ENCODE measurements around the gene ZFP69.

ZFP69 gene

DNA sequence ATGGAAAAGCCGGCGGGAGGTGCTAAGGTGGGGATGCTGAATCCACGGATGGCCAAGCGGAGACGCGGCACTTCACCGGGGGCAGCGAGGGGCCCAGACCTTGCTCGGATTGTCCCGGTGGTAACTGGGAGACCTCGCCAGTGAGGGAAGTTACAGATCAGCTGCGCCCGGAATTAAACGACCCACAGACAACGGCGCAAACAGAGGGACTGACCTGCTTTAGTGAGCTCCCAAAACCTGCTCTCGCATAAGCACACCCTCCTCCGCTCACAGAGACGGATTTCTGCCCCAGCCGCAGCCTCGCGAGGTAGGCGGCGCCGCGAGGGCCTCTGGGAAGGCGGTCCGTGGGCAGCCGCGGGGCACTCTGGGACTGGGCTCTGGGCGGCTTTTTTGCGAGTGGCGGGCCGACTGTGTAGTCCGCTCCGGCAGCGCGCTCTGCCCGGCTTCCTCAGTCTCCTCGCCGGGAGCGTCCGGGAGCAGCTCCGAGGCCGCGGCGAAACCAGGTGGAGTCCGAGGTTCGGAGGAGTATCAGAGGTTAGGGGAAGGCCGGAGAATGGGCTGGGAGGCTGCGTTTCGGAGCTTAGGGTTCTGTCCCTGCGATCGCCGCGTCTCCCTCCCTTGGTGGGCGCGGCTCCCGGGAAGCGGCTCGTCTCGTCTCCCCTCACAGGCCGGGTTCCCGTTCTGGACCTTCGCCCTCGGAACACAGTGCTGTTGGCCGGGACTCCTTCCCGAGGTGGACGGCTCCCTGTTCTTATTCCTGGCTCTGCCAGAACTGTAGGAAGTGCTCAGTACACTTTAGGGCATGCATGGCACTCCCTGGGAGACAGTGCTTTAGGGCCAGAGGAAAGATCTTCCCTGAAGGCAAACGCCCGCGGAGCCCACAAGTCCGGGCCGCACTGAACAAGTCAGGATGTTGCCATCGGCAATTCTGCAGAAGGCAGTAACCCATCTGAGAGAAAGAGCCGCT lies 31.6 kb downstream of the ZFP69 start, which contains the start of gene EXO5:
TSS of gene EXO5 (plus strand) at position 393 of the 967 bp plus-strand sequence. CDS start 5,778 bp downstream, outside the sequence.
- DNase-seq (ENCODE audit: low spot score) = peak; percentile 72

DNA sequence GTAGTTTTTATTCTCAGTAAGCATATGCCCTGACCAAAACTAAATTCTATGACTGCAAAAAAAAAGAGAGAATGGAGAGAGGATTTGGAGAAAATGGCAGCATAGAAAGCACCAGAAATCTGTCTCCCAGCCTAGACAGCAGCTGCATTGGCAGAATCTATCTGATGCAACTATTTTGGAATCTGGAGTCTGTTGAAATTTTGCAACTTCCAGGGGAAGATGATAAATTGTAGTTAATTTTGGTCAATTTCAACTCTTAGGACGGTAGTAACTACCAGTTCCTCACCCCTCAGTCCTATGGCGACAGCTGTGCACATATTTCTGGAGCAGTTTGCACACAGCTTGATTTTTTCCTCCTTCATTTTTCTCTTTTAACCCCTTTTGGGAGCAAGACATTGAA lies 42.4 kb downstream of the ZFP69 start:
- DNase-seq (ENCODE audit: low spot score) = no peak

DNA sequence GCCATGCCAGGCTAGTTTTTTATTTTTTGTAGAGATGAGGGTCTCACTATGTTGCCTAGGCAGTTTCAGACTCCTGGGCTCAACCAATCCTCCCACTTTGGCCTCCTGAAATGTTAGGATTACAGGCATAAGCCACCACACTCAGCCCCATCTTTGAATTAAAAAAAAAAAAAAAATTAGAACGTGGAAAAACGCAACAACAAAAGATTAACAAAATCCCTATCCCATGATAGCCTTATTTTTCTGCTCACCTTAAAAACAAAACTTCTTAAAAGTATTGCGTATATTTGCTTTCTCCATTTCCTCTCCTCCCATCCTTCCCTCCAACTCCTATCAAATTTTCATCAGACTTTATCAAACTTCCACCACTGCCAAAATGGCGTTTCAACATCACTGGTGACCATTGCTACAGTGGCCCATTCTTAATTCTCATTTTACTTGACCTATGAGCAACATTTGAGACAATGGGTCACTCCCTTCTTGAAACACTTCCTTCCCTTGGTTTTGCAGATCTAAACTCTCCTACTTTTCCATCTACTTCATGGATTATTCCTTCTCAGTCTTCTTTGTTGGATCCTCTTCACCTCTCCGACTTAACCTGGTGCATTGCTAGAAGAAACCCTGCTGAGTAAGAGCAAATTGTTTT lies 53.8 kb downstream of the ZFP69 start:
- peak; percentile 1 for DNase-seq (ENCODE audit: low spot score)

DNA sequence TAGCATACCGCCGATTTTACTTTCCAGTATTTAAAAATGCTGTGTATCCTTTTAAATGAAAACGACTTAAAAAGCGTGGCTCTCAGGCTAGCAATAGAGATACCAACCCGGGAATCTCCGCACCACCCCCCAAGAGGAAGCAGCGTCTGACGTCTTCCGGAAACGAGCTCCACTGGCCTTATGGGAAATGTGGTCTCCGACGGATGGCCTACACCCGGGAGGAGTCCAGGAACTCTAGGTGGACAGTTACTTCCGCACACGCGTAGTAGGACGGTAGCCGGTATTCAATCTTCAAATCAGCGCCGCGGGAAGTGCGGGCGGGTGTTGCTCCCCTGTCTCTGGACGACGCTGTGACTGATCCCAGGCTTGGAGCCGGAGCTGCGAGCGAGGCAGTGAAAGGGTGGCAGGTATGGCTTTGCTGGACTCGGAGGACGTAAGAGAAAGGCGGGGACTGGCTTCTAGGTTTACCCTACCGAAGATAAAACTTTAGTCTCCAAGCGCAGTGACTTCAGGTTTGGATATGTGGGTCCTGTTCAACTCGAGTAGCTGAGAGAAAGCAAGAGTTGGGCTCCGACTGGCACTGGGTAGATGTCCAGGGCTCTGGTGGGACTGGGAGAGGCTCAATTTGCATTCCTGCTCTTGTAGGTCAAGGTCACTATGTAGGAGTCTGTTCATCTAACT lies 54.4 kb downstream of the ZFP69 start, which contains the start of gene ZNF684:
TSS of gene ZNF684 (plus strand) at position 257 of the 681 bp plus-strand sequence. CDS start 1,530 bp downstream, outside the sequence.
- peak; percentile 93 for DNase-seq (ENCODE audit: low spot score)

DNA sequence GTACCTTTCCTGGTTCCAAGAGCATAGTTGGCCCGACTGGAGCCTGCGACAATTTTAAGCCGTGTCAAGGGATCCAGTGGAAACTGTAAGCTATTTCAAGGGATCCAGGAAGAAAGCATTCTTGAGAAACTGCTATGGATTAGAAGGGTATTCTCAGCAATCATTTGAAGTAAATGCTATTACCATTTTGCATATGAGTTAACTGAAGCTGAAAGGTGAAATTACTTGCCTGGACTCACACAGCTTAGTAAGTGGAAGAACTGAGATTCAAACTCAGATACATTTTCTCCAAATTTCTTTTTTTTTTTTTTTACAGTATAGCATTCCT lies 54.9 kb downstream of the ZFP69 start:
- no peak for DNase-seq (ENCODE audit: low spot score)

DNA sequence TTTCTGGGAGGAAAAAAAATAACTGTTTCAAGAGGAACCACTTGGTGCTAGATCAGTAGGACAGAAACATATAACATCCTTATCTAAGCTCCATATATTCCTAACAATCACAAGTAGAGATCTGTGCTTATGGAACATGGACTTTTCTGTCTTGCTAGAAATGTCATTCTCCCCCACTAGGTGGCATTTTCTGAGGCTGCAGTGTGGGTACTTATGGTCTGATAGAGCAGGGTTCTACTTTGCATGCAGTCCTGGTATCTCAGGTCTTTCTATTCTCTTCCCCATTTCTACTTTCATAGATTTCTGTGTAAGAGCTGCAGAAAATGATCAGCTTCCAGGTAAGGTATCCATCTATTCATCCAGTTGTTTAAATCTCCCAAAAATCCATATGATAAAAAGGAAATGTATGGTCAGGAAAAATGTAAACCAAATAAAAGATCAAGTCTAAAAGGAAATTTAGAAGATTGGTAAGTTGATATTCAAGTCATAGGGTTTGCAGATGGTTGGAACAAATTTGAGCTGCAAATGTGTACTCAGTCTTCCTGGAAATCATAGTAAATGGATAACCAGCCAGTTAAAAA lies 55.8 kb downstream of the ZFP69 start:
- DNase-seq (ENCODE audit: low spot score) = peak; percentile 36

DNA sequence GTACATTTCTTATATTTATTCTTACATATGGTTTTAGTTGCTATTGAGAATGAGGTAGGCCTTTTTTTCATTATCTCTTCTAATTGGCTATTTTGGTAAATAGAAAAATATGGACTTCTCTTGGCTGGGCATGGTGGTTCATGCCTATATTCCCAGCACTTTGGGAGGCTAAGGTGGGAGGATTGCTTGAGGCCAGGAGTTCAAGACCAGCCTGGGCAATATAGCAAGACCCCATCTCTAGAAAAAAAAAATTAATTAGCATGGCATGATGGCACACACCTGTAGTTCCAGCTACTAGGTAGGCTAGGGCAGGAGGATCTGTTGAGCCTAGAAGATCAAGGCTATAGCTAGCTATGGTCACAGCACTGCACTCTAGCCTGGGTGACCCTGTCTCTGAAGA lies 57.5 kb downstream of the ZFP69 start:
- no peak for DNase-seq (ENCODE audit: low spot score)

DNA sequence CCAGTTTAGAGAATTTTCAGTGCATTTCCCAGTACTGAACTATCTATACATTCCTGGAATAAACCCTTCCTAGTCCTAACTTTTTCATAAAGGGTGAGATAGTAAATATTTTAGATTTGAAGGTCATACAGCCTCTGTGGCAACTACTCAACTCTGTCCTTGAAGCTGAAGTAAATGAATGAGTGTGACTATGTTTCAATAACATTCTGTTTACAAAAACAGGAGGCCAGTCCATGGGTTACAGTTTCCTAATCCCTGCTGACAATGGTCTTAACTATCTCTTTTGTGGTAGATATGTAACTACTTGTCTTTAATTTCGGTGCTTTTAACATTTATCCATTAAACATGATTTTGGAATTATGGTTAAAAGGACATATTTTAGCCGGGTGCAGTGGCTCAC lies 58.6 kb downstream of the ZFP69 start:
- no peak for DNase-seq (ENCODE audit: low spot score)

DNA sequence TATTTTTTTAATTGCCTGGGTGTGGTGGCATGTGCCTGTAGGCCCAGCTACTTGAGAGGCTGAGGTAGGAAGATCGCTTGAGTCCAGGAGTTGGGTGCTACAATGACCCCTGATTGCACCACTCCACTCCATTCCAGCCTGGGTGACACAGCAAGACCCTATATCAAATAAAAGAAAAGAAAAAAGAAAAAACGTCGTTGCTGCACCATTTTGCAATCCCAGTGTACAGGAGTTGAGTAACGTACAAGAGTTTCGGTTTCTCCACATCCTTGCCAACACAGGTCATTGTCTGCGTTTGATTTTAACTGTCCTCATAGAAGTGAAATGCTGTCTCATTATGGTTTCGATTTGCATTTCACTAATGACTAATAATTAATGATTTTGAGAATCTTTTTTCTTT lies 62.2 kb downstream of the ZFP69 start:
- no peak for DNase-seq (ENCODE audit: low spot score)

Measured in SW480 (cell line).